NCI-H2171 treated with DMSO at 0.1 percent for 48 hours (cell line): ENCODE results near the gene MYB.

Source experiments
- DNase-seq: peaks from one replicate; lab custom pipeline; 2025; lab: John Stamatoyannopoulos, UW

MYB gene

DNA sequence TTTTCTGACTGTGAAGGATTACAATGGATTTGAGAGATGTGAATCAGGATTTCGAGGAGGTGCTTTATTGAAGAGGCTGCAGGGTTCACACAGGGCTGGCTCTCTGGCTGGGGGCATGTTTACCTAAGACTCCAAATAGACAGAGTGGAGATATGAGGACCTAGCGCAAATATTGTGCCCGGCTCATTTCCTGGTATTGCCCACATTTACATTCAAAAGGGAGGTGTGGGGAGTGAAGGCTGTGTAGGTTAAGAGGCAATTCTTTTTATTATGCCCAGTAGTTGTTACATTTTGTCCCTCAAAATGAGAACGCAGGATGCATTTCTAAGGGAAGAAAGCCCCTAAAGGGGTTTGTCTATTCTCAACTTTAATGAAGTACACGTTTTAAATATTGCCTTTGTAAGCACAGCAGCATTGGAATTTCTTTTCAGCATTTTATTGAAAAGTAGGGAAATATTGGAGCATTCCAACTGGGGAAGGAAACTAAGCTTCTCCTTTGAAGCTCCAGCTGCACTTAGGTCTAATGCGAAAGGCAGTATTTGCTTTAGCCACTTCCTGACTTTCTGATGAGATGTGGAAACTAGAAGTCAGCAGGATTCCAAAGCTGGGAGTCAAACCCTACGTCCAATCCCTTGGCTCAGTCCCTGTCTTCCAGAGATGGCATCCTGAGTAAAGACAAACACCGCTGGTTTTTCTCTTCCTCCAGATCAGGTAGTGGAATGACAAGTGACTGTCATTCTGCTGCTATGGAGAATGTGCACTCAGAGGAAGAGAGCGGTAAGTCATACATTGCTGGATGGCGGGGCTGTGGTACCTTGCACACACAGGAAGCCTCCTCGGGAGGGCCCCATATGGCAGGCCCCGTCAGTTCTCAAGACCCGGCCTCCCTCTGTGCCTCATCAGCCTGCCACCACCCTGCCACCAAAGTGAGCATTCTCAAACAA, 70.7 kb downstream of the MYB start:
- DNase-seq, result no peak

- no peak for DNase-seq
These were observed 73.4 kb downstream of the MYB start for GRCh38 chr6:135254471-135254870.

DNA sequence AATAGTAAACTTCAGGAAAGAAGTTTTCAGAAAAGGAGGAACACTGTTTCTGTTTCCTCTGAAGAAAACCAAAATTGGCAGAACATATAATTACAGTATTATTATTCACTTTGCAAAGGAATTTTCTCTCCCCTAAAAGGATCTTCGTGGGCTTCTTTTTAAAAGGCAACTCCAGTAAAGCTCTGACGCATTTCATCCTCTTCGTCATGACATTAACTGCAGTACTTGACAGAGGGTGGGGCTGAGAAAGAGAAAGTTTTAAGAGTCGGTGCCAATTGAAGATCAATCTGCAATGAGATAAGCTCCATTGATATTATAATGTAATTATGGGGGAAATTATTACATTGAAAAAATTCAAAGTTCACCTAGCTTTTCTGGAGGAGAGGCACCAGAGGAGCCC, 75.8 kb downstream of the MYB start:
- no peak for DNase-seq

- no peak for DNase-seq
These were observed 76.7 kb downstream of the MYB start for GRCh38 chr6:135257631-135258405.

DNA sequence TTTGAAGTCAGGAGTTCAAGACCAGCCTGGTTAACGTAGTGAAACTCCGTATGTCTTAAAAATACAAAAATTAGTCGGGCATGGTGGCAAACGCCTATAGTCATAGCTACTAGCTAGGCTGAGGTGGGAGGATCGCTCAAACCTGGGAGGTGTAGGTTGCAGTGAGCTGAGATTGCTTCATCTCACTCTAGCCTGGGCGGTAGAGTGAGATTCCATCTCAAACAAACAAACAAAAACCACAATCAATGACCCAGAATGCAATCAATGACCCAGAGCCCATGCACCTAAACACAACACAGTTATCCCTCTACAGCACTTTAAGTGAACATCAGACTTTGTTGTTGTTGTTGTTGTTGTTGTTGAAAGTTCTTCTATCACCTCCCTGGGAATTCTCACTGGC, 77.9 kb downstream of the MYB start:
- no peak for DNase-seq

- DNase-seq, result no peak
These were observed 79.5 kb downstream of the MYB start for GRCh38 chr6:135260612-135261011.

DNA sequence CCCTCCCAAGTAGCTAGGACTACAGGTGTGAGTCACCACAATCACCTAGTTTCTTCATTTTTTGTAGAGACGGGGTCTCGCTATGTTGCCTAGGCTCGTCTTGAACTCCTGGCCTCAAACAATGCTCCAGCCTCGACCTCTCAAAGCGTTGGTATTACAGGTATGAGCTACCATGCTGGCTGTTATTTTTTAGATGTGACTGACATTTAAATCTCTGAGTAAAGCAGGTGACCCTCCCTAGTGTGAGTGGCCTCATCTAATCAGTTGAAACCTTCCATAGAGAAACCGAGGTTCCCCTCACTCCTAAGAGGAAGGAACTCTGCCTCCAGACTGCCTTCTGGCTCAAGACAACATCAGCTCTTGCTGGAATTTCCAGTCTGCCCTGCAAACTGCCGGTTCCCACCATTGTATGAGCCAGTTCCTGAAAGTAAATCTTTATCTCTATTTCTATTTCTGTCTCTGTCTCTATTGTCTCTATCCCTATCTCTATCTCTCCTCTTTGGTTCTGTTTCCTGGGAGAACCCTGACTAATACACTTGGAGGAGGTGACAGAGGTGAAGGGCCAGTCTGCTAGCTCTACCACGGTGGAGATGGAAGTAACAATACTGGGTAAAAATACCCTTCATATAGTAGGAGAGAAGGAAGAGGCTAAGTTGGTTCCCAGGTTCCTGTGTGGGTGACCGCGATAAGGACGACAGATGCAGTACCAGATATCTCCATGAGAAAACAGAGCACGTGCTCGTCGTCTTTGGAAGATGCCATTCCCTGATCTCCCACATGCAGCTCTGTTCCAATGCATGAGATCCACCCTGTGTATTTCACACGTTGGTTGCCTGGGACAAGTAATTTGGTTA, 81.0 kb downstream of the MYB start:
- no peak for DNase-seq

DNA sequence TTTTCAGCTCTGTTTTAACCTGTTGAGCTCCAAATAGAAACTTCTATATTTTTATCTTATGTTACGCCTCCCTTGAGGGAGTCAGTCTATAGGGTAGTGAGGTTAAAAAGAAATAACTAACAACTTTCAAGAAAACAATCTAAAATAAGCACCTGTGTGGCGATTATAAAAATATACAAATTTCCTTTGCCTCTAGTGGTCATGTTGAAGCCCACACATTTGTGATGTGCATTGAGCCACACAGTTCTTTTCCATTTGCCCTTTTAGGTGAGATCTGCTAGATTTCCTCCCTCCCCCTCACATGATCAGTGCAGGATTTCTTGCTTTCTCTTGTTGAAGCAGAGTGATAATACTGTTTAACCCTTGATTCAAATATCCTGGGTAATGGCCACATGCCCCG, 84.2 kb downstream of the MYB start:
- DNase-seq, result no peak

DNA sequence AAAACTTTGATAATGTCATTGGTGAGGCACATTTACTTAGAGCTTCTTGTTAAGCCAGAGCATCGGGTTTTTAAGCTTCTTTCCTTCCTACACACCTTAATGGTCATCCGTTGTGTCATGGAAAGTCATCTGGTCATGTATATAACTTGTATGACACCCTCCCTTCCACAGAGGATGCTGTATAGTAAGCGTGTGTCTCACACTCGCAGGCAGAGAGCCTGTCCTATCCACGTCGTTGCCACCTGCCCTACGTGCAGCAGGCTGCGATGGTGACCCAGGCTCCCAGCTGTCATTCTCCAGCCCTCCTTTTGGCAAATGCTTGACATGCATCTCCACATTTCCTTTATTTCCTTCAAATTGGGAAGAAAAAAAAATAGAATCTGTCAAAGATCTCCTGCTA, 85.6 kb downstream of the MYB start:
- DNase-seq, result peak; percentile 78

DNA sequence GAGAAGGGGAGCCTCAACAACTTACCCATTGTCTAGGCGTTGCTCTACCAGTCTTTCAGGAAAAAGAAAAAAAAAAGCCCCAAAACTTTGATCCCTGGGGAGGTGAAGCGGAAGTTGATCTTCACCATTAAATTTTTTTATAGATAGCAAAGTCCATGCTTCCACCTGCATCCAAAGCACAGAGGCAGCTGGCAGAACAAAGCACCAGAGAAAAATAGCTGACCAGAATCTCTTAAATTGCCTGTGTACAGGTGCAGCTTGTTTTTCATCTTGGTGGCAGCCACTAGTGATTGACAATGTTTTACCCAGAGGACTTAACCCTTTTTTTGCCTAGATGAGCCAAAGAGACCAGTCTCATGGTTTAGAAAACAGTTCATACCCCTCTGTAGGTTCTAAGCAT, 86.0 kb downstream of the MYB start:
- peak; percentile 86 for DNase-seq

DNA sequence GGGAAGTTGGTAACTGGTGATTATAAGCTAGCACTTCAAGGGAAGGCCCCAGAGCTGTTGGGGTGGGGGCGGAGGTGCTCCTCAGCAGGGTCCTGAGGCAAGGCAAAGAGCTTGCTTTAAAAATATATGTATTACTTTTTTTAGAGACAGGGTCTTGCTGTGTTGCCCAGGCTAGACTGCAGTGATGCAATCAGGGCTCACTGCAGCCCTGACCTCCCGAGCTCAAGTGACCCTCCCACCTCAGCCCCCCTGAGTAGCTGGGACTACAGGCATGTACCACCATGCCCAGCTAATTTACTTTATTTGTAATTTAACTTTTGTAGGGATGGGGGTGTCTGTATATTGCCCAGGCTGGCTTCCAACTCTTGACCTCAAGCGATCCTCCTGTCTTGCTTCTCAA, 87.2 kb downstream of the MYB start:
- no peak for DNase-seq

- no peak for DNase-seq
These were observed 87.6 kb downstream of the MYB start for GRCh38 chr6:135268740-135269139.
